GM19463 (cell line): ENCODE measurements around the gene FGF11.

Experiments used
- ATAC-seq: cut with Tn5 transposase; IDR thresholded peaks from one replicate; pipeline ENCODE4 v1.9.1; 2021; ENCODE audit warnings: mild to moderate bottlenecking, moderate library complexity; ENCODE audit not compliant: unreplicated experiment

The FGF11 gene

GRCh38 chr17:7427549-7427948 is 11.8 kb upstream of the FGF11 start:
- no peak for ATAC-seq

GRCh38 chr17:7428557-7428956 is 10.8 kb upstream of the FGF11 start, which contains the start of gene SPEM3:
TSS of gene SPEM3 (plus strand) at chr17:7428857. CDS start at chr17:7428903, 46 bp downstream.
- ATAC-seq = no peak

- no peak for ATAC-seq
Observed at GRCh38 chr17:7429722-7430121, 9.6 kb upstream of the FGF11 start.

- no peak for ATAC-seq
Observed at GRCh38 chr17:7431231-7431630, 8.1 kb upstream of the FGF11 start.

- no peak for ATAC-seq
Observed at GRCh38 chr17:7432296-7432695, 7.0 kb upstream of the FGF11 start.

GRCh38 chr17:7435676-7436555 is 3.4 kb upstream of the FGF11 start:
- ATAC-seq = no peak

GRCh38 chr17:7436556-7437368 is 2.5 kb upstream of the FGF11 start:
- no peak for ATAC-seq

GRCh38 chr17:7437369-7437863 is 1.9 kb upstream of the FGF11 start:
- ATAC-seq = no peak

- ATAC-seq = no peak
Observed at GRCh38 chr17:7437950-7438614, 1.2 kb upstream of the FGF11 start.

GRCh38 chr17:7438656-7439460 is 454 bp upstream of the FGF11 start:
- ATAC-seq = no peak

- no peak for ATAC-seq
Observed at GRCh38 chr17:7440113-7440833, 961 bp downstream of the FGF11 start.

GRCh38 chr17:7440834-7441195 is 1.5 kb downstream of the FGF11 start:
- ATAC-seq = no peak

GRCh38 chr17:7441266-7441665 is 2.0 kb downstream of the FGF11 start:
- no peak for ATAC-seq

GRCh38 chr17:7442142-7442541 is 2.8 kb downstream of the FGF11 start:
- no peak for ATAC-seq

- ATAC-seq = no peak
Observed at GRCh38 chr17:7443499-7444485, 4.5 kb downstream of the FGF11 start.

GRCh38 chr17:7444682-7445618 is 5.6 kb downstream of the FGF11 start, which contains the start of gene CHRNB1:
TSS of gene CHRNB1 (plus strand) at chr17:7445061. CDS start at chr17:7445128, 67 bp downstream.
- ATAC-seq = no peak

- no peak for ATAC-seq
Observed at GRCh38 chr17:7445619-7445968, 6.3 kb downstream of the FGF11 start.
